G401 (cell line): Measurements from ENCODE around the gene SRSF11. TPM values are rescaled to one million over a fixed set of nuclear protein-coding genes. Genes with fewer than 3 reads are reported as not detected.

Experiments
- DNase-seq: peaks from one replicate; pipeline ENCODE4 v3.0.0-alpha.2; 2015; ENCODE audit warnings: low spot score
- in situ Hi-C: cut with HindIII; loops from 2 replicates; pipeline ENCODE4 v1.10.0; 2016; ENCODE audit warnings: low sequenced_read_pairs, mixed read lengths
- total RNA-seq: library from RNA; depleted of rRNA; stranded (reverse); fragments of >200 nt; shearing (Covaris generic); gene quantifications from 2 replicates; pipeline ENCODE4 v1.2.3, GENCODE V29; 2014; rRNA removed

SRSF11 gene
- total RNA-seq, 1 experiment from 2014 or later: 130 TPM

- in situ Hi-C loops: no loop called here
- DNase-seq: no peak
Observed at GRCh38 chr1:70290218-70290617, 69.0 kb downstream of the SRSF11 start.

DNA sequence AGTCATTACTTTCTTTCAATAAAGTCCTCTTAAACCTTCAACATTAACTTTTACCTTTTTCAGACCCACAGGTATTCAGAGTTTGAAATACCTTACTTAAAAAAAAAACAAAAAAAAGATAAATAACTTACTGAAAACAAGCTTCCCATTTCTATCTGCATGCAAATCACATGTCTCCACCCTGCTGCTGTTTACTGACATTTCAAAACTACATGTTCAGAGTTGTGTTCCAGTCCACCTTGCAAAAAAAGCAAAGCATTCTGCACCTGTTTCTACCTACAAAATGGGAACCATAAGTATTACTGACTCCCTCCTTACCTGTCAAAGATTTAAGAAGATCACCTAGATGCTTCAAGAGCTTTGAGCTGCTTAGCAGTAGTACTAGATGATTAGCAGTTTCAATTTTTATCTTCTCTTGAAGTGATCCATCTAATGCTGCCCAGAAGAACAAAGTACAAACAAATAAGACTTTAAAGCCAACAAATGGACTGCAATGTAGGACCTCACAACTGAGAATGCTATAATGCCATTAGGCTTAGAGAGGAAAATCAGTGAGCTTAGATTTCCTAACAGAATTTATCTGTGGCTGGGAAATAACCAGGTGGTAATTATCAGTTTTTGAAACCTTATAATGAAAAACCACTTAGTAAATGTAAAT is 72.1 kb downstream of the SRSF11 start:
- no peak for DNase-seq

DNA sequence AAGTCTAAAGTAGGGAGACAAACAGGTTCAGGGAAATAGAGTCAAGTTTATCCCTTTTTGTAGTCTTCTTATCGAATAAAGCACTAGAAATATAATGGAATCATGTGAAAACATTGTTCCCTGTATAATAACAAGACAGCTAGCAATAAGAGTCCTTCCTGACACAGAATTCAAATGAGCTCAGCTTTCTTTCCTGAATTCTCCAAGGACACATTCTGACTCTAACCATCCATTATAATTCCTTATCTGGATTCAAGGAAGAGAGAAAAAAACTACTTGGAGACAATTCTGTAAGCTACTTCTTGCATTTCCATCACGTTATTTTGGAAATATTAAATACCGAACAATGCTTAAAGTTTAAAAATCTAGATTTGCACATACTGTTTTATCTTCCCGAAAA is 74.6 kb downstream of the SRSF11 start:
- in situ Hi-C loops: no loop called here
- DNase-seq: no peak

More for the DNA sequence above, 72.1 kb downstream of the SRSF11 start:
- in situ Hi-C loops: no loop called here

DNA sequence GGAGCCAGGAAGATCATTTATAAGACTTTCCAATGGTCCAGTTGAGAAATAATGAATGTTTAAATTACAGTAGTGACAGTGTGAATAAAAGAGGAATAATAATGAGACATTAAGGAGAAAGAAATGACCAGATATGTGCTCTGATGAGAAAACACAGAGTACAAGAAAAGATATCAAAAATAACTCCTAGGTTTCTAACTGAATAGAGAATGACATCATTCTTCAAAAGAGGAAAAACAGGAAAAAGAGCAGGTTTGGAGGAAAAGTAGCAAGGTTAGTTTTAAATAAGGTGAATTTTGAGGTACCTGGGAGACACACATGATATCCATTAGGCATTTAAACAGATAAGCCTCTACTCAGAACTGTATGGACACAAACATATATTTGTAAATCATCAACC is 78.3 kb downstream of the SRSF11 start:
- no peak for DNase-seq
- in situ Hi-C loops: no loop called here

Other genes with a start within 250 kb of the SRSF11 start
- gene LRRC40, start 15.8 kb upstream of the SRSF11 start, total RNA-seq: 44.2 and 70.1 TPM in 2 replicates
- gene ANKRD13C, start 133.3 kb downstream of the SRSF11 start, total RNA-seq: 14.9 and 19.9 TPM in 2 replicates
- 3.0 and 9.7 TPM in 2 replicates for gene CTH, start 189.9 kb downstream of the SRSF11 start, total RNA-seq